NCI-H748 (cell line): ENCODE data around the gene SCART1.

Source experiments
- DNase-seq: peaks from one replicate; lab custom pipeline; 2025; ENCODE audit not compliant: unreplicated experiment; lab: John Stamatoyannopoulos, UW

Gene SCART1

DNA sequence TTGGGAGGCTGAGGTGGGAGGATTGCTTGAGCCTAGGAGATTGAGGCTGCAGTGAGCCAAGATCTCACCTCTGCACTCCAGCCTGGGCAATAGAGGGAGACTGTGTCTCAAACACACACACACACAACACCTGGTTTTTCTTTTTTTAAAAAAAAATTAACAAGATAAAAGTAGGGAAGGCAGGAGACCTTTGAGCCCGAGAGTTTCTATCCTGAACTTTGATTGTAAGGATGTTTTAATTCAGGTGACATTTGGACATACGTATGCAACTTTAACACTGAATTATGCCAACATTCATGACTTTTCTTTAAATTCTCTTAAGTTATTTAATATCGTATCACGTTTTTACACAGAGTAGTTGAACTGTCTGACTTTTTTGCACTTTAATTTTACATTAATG is 61.7 kb downstream of the SCART1 start:
- DNase-seq: no peak

DNA sequence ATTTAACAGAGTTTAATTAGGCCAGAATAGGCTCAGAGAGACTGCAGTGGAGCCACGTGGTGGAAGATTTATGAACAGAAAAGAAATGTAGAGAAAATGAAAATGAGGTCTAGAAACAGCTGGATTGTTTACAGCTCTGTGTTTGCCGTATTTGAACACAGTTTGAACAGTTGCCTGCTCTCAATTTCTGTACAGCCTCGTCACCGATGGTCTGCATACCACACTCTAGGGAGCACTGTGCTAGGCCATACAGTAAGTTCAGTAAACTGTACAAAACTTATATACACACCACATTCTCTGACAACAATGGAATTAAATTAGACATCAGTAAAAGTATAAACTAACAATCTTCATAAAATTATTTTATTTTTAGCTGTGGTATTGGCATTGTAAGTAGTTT is 62.3 kb downstream of the SCART1 start:
- DNase-seq: no peak

DNA sequence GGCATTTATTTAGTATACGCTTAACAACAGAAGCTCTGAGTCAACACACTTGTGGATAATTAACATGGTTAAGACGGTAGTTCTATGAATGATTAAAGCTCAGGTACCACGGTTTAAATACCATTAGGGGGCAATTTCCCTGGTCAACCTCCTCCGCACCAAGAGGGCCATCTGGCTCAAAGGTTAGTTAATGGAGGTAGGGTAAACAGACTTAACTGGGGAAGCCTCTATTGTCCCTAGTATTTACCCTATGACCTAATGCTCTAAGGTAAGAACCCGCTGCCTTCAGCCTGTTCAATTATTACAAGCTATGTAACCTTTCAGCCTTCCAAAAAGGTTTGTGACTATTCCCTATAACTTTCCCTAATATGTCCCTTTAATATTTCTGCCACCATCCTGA is 64.8 kb downstream of the SCART1 start:
- DNase-seq: peak; percentile 63
